Right hindlimb (tissue), 1 donor: ENCODE data around the gene TRIP6.
"Not testable (repeated sequence)": the region's sequence is repeated elsewhere in the genome, so short reads cannot be mapped to it uniquely, and the experiment has no call there.

Experiments used
- DNase-seq: peaks from one replicate; pipeline ENCODE4 v3.0.0-alpha.2; 2018

TRIP6 gene

GRCh38 chr7:100919335-100919734 is 52.1 kb downstream of the TRIP6 start:
- not testable (repeated sequence) for DNase-seq

GRCh38 chr7:100919779-100920437 is 52.7 kb downstream of the TRIP6 start:
- not testable (repeated sequence) for DNase-seq

GRCh38 chr7:100921039-100921438 is 53.9 kb downstream of the TRIP6 start:
- no peak for DNase-seq
